HFF-Myc (cell line): ENCODE measurements around the gene CARMIL3.

Experiments
- DNase-seq: peaks from one replicate; pipeline ENCODE4 v3.0.0-alpha.2; 2011; ENCODE audit warnings: low read depth; ENCODE audit errors: extremely low read depth
- H3K4me3 ChIP-seq: replicated peaks from 2 replicates; pipeline ENCODE4 v1.5.1; 2011; ENCODE audit warnings: low read depth, mild to moderate bottlenecking, control low read depth, low read length
- TF ChIP-seq, protein P1 (sequence below): IDR thresholded peaks from 2 replicates; pipeline ENCODE4 v1.5.1; 2012; ENCODE audit warnings: mild to moderate bottlenecking, low read depth, low read length, control low read depth; ENCODE audit errors: missing control alignments

The CARMIL3 gene

DNA sequence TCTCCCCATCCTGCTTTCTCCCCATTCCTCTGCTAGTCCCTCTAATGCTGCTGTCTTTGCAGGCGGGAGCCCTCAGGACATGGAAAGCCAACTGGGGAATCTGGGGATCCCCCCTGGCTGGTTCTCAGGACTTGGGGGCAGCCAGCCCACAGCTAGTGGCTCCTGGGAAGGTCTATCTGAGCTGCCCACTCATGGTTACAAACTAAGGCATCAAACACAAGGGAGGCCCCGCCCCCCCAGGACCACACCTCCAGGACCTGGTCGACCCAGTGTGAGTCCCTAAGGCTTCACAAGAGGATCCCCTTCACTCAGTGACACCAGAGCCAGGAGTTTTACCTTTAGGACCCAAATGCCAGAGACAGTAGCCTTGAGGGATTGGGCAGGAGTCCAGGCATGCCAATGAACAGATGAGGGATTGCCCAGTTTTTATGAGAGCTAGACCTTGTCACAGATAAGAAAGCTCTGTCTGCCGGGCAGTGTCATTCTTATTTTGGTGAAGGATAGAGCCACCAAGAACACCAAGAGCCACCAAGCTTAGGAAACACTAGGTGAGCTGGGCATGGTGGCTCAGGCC, 11.5 kb downstream of the CARMIL3 start:
- no peak overlapping the region for H3K4me3 ChIP-seq
- no peak for DNase-seq
- TF ChIP-seq, protein P1, sequence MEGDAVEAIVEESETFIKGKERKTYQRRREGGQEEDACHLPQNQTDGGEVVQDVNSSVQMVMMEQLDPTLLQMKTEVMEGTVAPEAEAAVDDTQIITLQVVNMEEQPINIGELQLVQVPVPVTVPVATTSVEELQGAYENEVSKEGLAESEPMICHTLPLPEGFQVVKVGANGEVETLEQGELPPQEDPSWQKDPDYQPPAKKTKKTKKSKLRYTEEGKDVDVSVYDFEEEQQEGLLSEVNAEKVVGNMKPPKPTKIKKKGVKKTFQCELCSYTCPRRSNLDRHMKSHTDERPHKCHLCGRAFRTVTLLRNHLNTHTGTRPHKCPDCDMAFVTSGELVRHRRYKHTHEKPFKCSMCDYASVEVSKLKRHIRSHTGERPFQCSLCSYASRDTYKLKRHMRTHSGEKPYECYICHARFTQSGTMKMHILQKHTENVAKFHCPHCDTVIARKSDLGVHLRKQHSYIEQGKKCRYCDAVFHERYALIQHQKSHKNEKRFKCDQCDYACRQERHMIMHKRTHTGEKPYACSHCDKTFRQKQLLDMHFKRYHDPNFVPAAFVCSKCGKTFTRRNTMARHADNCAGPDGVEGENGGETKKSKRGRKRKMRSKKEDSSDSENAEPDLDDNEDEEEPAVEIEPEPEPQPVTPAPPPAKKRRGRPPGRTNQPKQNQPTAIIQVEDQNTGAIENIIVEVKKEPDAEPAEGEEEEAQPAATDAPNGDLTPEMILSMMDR: no peak

DNA sequence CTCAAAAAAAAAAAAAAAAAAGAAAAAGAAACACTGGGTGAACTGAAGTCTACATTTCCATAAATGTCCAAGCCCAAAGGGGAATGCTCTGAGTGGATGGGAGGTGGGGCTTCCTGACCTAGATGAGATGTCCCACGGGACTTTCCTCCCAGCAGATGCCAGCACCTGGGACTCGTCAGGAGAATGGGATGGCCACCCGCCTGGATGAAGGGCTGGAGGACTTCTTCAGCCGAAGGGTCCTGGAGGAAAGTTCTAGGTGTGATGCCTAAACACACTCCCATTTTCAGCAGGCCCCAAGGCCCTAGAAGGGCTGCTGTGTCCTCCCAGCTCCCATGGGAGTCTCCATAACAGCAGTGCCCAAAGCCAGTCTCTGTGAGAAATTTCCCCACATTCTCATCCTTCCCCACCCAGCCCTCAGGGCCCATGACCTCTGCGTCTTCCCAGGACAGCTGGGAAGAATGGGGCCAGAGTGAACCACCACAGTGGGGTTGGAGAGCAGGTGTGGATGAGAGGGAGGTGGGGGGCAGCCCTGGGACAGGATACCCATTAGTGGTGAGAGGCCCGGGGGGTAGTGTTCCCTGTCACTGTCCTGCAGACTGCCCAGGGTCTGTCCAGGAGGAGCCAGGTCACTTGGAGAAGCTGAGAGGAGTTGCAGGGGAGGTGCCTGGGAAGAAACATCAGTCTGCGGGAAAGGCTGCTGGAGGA, 12.4 kb downstream of the CARMIL3 start:
- no peak overlapping the region for H3K4me3 ChIP-seq
- TF ChIP-seq, protein P1: no peak
- no peak for DNase-seq

DNA sequence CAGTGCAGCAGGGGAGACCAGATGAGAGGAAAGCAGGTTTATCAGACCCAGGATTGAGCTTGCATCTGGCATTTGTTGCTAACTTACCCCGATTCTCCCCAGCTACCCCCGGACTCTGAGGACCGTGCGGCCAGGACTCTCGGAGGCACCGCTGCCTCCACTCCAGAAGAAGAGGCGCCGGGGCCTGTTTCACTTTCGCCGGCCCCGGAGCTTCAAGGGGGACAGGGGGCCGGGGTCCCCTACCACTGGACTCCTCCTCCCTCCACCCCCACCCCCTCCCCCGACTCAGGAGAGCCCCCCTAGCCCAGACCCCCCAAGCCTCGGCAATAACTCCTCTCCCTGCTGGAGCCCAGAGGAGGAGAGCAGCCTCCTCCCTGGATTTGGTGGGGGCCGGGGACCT, 13.0 kb downstream of the CARMIL3 start:
- no peak for DNase-seq
- TF ChIP-seq, protein P1: no peak

DNA sequence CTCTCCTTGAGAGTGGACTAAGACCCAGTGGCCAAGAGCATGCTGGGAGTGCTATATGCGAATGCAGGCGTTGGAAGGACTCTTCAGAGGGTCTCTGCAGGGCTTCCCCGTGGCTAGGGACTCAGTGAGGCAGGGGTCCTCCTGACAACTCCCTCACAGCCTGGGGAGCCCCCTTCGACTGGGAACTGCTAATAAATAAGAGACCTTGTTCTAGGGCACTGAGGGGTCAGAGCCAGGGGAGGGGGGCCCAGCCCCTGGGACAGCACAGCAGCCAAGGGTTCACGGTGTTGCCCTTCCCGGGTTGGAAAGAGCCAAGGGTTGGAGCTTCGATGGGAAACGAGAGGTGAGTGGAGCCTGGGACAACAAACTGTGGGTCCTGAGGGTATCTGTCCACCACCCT, 13.6 kb downstream of the CARMIL3 start:
- TF ChIP-seq, protein P1: no peak
- H3K4me3 ChIP-seq: no peak overlapping the region
- no peak for DNase-seq

More for the DNA sequence above, 13.0 kb downstream of the CARMIL3 start:
- no peak overlapping the region for H3K4me3 ChIP-seq

DNA sequence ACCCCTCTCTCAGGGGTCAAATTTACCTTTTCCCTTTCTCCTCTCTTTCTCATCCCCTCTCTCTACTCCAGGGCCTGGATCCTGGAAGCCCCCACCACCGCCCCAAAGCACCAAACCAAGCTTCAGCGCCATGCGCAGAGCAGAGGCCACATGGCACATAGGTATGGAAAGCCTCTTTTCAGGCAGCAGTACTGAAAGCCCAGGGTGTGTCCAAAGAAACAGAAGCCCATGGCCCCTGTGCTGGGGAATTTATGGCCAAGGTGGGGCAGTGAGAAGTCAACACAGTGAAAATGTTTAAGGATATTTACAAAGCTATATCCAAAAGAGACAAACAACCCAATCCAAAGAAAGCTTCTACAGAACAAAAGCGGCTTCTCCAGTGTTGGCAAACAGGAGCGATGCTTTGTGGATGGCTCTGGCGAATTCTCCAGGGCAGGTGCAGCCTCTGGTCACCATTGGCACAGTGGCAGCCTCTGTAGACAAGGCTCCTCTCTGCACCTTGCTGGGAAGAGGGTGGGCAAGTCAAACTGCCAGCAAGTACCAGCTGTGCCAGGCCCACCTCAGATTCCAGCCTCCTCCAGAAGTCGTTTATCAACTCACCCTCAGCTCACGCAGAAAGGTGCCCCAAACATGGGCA, 14.8 kb downstream of the CARMIL3 start:
- no peak for DNase-seq
- no peak overlapping the region for H3K4me3 ChIP-seq
- TF ChIP-seq, protein P1: no peak

DNA sequence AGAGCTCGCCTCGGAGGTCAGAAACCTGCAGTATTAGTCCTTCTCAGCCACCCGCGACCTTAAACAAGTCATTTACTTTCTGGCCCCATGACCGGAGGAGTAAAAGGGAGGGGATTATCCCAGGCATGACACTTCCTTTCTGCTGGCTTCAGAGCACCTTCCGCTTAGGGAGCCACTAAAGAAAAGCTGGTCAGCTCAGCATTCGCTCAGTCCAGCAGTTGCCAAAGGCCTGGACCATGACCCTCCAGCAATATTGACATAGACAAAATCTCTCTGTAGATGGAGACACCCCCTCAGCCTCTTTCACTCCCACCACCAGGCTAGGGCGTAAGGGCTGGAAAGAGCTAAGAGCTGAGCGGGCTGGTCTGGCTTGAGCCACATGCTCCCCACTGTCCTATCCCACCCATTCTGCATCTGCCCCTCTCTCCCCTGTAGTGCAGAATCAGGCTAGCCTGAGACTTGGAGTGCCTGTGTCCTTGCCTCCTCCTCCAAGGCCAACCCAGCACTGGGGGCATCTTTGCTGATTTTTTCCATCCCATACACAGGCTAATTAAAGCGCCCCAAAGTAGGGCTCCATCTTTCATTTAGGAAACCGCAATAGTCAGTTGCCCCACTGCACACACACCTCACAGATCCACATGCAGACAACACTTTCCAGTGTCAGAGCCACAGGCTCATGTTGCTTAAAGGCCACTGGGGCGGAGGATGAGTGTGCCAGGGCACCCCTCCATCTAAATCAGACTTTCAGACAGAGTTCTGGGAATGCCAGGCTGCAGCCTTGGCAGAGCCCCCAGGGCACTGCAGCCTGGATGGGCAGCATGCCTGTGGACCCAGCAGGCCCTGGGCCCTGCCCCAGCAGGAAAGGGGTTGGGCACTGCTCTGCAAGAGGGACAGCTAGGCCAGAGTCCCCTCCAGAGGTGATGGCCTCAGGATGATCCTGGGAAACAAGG, 15.6 kb downstream of the CARMIL3 start:
- no peak for DNase-seq
- TF ChIP-seq, protein P1: no peak
- no peak overlapping the region for H3K4me3 ChIP-seq
